Gastroesophageal sphincter (tissue), 4 donors: ENCODE results near the gene MPHOSPH8. TPM values are rescaled to one million over a fixed set of nuclear protein-coding genes. Genes with fewer than 3 reads are reported as not detected.

Source experiments
- ATAC-seq: fragments of 150-250 bp; one replicate; pipeline ENCODE4 v1.9.1; 2016; ENCODE audit warnings: mild to moderate bottlenecking, moderate library complexity
- H3K27ac ChIP-seq, 4 donors: fragments of 200-600 bp; sonication (generic) in 3 of 4; 1 replicate in 3 of 4; 2 replicates in 1 of 4; pipeline ENCODE4 v1.5.1; 2016 to 2019
- H3K27me3 ChIP-seq: fragments of 200-600 bp; sonication (generic); one replicate; pipeline ENCODE4 v1.5.1; 2019
- H3K36me3 ChIP-seq, 2 donors: fragments of 200-600 bp; sonication (generic); one replicate each; pipeline ENCODE4 v1.5.1; 2019; ENCODE audit warnings: control low read depth in 1 of 2
- H3K4me1 ChIP-seq, 3 donors: fragments of 200-600 bp; sonication (generic); 1 replicate in 2 of 3; 2 replicates in 1 of 3; pipeline ENCODE4 v1.5.1; 2016 to 2019; ENCODE audit warnings: control low read depth in 2 of 3
- H3K4me3 ChIP-seq, 2 donors: fragments of 200-600 bp; sonication (generic); one replicate each; pipeline ENCODE4 v1.5.1; 2019; ENCODE audit warnings: mild to moderate bottlenecking in 1 of 2, moderate library complexity in 1 of 2
- H3K9me3 ChIP-seq, 3 donors: fragments of 200-600 bp; sonication (generic); one replicate each; pipeline ENCODE4 v1.5.1; 2017 to 2019; ENCODE audit warnings: control low read depth in 2 of 3
- CTCF ChIP-seq, 4 experiments: fragments of 200-600 bp in 2 of 4; fragments of 450-650 bp in 2 of 4; sonication (generic) in 1 of 4; IDR thresholded peaks; one replicate each; pipeline ENCODE4 v1.5.1; 2017 to 2019; ENCODE audit warnings: antibody characterized with exemption in 4 of 4, mild to moderate bottlenecking in 2 of 4, moderate library complexity in 2 of 4
- EP300 ChIP-seq: sonication (generic); formaldehyde crosslinking; IDR thresholded peaks from one replicate; pipeline ENCODE4 v1.6.1; 2017; ENCODE audit warnings: antibody characterized with exemption, mild to moderate bottlenecking
- POLR2A ChIP-seq, 2 donors: fragments of 450-650 bp; IDR thresholded peaks; one replicate each; pipeline ENCODE4 v1.6.1; 2017; ENCODE audit warnings: antibody characterized with exemption in 2 of 2, mild to moderate bottlenecking in 2 of 2, moderate library complexity in 1 of 2
- POLR2AphosphoS5 ChIP-seq: sonication (generic); formaldehyde crosslinking; IDR thresholded peaks from one replicate; pipeline ENCODE4 v1.6.1; 2017; ENCODE audit warnings: antibody characterized with exemption
- WGBS, 2 donors: methylation state at CpG; one replicate each; pipeline ENCODE4 v1.1.5; 2018; ENCODE audit warnings: low coverage in 1 of 2; 5-methylcytosine and 5-hydroxymethylcytosine counted together
- total RNA-seq, 4 donors: library from RNA; depleted of rRNA; stranded (reverse); fragments of >200 nt; gene quantifications; one replicate each; pipeline ENCODE4 v1.1.0, GENCODE V29; 2016

Gene MPHOSPH8
- total RNA-seq, 4 donors from 2014 or later: 36.1 to 49.8 (median 42.3) TPM

- 96 to 99% methylated on average over 4 of the region's 4 CpGs for WGBS, 2 donors
- TF ChIP-seq EP300 (no peak), POLR2AphosphoS5 (no peak), CTCF (IDR thresholded peaks at IDR 0.05) (no peak), POLR2A (IDR thresholded peaks at IDR 0.05) (no peak)
- Histone ChIP-seq H3K4me1 (no peaks in the 10 kb centered on the region), H3K27me3 (no peaks in the 10 kb centered on the region), H3K9me3 (no peaks in the 10 kb centered on the region), H3K27ac (no peak overlapping the region), H3K4me3 (no peak overlapping the region), H3K36me3 (peaks cover 0 to 72% of the 10 kb centered on the region in 2 donors)
- ATAC-seq: no peak
These were observed 17.3 kb downstream of the MPHOSPH8 start for GRCh38 chr13:19650742-19651141.

GRCh38 chr13:19657872-19658591, 24.6 kb downstream of the MPHOSPH8 start:
- Histone ChIP-seq H3K4me1 (no peaks in the 10 kb centered on the region), H3K4me3 (no peak overlapping the region), H3K27me3 (no peaks in the 10 kb centered on the region), H3K9me3 (no peaks in the 10 kb centered on the region), H3K27ac (no peak overlapping the region), H3K36me3 (peaks cover 0 to 73% of the 10 kb centered on the region in 2 donors)
- ATAC-seq: no peak
- no peak for TF ChIP-seq CTCF (IDR thresholded peaks at IDR 0.05)
- no peak for TF ChIP-seq POLR2A (IDR thresholded peaks at IDR 0.05)
- TF ChIP-seq POLR2AphosphoS5: no peak
- no peak for TF ChIP-seq EP300
- 55% methylated on average over 3 of the region's 4 CpGs; no CpG with 5 or more reads in 1 of the 2 donors for WGBS, 2 donors

- no peak overlapping the region for H3K27ac ChIP-seq
- H3K36me3 ChIP-seq: peaks cover 0 to 75% of the 10 kb centered on the region in 2 donors
- H3K4me3 ChIP-seq: no peak overlapping the region
- no peaks in the 10 kb centered on the region for H3K27me3 ChIP-seq
- H3K9me3 ChIP-seq: no peaks in the 10 kb centered on the region
- ATAC-seq: no peak
- TF ChIP-seq POLR2AphosphoS5 (no peak), CTCF (IDR thresholded peaks at IDR 0.05) (no peak), EP300 (no peak), POLR2A (IDR thresholded peaks at IDR 0.05) (no peak)
- no peaks in the 10 kb centered on the region for H3K4me1 ChIP-seq
These were observed 25.4 kb downstream of the MPHOSPH8 start for GRCh38 chr13:19658831-19659230.

GRCh38 chr13:19661126-19661525, 27.7 kb downstream of the MPHOSPH8 start:
- WGBS, 2 donors: 69 to 90% methylated on average over 2 of the region's 2 CpGs
- no peak for ATAC-seq
- peaks cover 0 to 91% of the 10 kb centered on the region in 2 donors for H3K36me3 ChIP-seq

More at GRCh38 chr13:19661126-19661525, 27.7 kb downstream of the MPHOSPH8 start:
- TF ChIP-seq CTCF (IDR thresholded peaks at IDR 0.05): no peak
- TF ChIP-seq EP300: no peak
- no peak for TF ChIP-seq POLR2AphosphoS5
- TF ChIP-seq POLR2A (IDR thresholded peaks at IDR 0.05): no peak
- no peak overlapping the region for H3K27ac ChIP-seq
- H3K27me3 ChIP-seq: no peaks in the 10 kb centered on the region
- no peak overlapping the region for H3K4me3 ChIP-seq
- no peaks in the 10 kb centered on the region for H3K4me1 ChIP-seq
- no peaks in the 10 kb centered on the region for H3K9me3 ChIP-seq
